Hepatic stellate cell (primary cell): ENCODE results near the gene SPOPL.

Source experiments
- DNase-seq: peaks from one replicate; pipeline ENCODE4 v3.0.0; 2011; ENCODE audit warnings: low spot score

Gene SPOPL

DNA sequence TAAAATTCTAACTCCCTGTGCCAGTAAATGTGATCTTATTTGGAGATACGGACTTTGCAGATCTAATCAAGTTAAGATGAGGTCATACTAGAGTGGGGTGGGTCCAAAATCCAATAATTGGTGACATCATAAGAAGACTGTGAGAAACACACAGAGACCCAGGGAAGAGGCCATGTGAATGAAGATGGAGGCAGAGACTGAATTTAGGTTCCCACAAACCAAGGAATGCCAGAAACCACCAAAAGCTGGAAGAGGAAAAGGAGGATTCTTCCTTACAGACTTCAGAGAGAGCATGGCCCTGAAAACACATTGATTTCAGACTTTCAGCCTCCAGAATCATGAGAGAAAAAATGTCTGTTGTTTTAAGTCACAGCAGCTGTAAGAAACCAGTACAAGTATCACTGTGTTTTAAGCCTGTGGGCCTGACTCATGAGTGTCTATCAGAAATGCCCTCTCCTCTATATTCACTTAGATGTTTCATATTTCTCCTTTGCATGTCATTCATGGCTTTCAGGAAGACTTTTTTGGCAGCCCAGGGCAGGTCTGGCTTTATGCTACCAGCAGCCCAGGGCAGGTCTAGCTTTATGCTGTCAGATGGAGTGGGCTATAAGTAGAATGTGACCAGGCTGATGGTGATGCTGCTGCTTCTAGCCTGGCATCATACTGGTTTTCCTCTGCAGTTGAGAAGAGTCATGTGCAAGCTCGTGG lies 100.0 kb downstream of the SPOPL start:
- no peak for DNase-seq

DNA sequence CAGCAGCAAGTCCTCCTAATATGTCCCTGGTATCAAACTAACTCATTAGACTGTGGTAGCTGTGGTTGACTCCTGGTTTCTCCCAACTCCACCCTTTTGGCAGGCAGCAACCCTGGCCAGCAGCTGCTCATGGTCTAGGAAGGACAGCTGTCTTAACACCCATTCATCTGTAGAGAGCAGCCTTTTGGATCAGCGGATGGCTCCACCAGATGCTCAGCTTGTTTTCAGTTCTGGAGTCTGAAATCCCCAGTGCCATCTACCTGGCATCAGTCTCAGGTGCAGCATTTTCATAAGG lies 100.5 kb downstream of the SPOPL start:
- no peak for DNase-seq

DNA sequence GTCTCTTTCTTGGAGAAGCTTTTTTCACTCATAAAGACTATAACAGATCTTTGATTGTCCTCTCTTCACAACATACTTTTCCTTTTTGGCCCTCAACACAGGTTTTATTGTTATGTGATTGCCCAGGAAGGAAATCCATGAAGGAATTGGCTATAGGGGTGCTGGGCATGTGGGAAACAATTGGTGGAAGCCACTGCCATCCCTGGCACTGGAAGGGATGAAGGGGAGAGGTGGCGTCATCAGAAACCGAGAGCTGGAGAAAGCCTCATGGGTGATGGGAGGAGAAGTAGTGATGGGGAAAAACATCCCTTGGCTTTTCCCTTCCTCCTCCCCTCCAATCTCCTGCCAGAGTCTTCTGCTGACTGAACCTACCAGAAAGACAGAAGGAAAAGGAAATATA lies 106.2 kb downstream of the SPOPL start:
- no peak for DNase-seq

DNA sequence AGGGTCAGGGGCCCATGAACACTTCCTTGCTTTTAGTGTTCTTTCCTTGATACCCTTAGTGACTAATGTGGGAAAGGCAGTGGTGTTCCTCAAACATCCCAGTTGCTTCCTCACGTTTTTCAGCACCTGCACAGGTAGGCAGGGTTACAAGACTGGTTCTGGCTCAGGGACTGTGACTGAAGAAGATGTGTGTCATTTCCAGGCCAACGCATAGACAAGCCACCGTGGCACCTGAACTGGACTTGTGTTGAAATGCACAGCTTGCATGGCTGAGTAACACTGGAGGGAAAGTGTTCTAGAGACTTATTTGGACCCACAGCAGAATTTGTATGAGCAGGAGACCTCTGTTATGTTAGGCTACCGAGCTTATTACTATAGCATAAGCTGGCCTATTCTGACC lies 107.9 kb downstream of the SPOPL start:
- no peak for DNase-seq

DNA sequence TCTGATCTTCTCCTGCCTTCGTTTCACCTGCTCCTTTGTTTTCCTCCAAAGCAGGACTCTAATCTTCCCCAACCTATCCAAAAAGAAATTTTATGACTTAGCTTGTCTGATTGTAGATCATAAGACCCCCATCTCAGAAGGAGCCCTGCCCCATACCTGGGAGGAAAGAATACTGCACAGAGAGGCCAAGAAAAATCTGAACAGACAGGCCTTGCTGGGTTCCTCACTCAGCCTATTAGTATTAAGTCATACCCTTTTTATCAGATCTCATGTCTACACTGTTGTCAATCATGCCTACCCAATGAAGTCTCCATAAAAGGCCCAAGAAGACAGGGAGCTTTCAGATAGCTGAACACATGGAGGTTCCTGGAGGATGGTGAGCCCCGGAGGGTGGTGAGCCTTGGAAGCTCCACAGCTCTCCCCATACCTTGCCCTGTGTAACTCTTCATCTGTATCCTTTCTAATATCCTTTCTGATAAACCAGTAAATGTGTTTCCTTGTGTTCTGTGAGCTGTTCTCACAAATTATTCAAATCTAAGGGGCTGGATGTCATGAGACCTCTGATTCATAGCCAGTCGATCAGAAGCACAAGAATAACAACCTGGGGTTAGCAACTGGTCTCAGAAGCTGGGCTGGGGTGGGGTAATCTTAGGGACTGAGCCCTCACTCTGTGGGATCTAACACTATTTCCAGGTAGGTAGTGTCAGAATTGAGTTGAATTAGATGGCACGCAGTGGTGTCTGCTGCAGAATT lies 108.8 kb downstream of the SPOPL start:
- no peak for DNase-seq

DNA sequence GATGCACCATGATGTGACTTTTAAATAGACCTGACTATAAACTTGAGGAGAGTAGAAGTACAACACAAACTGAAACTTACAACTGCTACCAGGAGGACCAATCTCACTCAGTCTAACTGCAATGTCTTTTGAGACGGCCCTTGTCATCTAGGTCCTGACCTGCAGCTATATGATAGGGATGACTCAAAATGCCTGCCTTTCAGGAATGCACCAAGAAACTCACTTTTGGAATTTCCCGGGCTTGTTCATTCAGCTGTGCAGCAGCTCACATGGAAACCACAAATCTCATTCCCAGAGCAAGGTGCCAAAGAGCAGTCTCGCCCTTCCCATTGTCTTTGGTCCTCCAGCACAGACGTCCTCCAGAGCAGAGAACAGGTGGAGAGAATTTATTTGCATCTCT lies 113.7 kb downstream of the SPOPL start:
- DNase-seq, result peak; percentile 4

DNA sequence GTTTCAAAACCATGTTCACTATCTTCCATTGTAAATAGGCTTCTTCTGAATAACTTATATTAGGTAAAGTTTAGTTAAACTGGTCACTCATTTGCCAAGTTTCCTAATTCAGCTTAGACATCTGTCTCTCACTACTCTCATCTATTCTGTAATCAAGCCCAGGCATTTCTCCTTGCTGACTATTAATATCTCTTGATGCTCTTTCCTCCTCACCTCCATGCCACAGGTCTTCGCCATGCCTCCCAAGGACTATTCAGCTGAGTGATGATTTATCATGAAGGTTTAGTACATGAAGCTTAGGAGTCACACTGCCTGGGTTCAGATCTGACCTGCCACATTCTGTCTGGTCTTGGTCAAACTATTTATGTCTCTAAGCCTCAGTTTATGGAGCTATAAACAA lies 115.5 kb downstream of the SPOPL start:
- no peak for DNase-seq

DNA sequence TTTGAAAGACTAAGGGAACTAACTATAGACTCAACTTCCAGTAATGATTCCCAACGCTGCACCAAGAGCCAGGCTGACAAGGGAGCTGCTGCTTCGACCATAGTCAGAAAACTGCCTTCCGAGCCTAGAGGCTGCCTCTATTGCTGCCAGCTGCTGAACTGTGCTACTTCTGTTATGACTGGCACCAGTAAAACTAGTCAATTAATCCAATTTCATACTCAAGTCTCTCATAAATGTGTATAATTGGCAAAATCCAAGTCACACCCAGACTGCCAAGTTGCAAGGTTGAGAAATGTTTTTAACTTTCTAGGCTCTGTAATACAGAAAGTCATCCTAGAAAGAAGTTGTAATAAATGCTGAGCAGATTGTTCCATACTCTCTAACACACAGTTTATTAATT lies 117.4 kb downstream of the SPOPL start:
- no peak for DNase-seq

DNA sequence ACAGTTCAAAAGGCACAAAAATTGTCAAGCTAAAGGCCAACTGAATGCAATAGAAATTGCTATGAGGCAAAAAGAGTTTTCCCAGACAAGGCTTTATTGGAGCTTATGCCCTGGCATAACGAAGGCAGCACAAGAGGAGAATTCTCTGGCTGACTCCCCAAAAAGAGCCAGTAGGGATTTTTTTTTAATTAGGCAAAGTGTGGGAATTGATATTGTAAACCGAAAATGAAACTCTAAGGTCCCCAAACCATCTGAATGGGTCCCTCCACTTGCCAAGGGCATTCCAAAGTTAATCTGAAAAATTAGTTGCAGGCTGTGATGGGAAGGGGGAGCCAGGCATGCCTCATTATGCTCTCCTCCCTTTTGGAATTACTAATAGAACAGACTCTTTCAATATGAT lies 118.9 kb downstream of the SPOPL start:
- no peak for DNase-seq

DNA sequence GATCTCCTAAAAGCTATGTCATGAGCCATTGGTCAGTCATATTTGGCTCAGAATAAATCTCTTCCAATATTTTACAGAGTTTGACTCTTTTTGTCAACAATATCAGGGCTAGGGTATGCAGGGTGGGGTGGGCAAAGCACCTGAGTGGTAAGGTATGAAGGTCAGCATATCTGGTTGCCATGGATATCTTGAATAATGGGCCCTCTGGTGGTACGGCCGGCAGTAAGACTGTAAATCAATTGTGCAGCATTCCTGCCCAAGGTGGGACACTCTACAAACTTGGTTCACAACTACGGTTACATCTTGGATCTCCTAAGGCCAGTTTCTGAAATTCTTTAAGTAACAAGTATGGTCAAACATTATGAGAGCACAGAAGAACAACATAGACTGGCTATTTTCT lies 119.6 kb downstream of the SPOPL start:
- DNase-seq, result no peak

DNA sequence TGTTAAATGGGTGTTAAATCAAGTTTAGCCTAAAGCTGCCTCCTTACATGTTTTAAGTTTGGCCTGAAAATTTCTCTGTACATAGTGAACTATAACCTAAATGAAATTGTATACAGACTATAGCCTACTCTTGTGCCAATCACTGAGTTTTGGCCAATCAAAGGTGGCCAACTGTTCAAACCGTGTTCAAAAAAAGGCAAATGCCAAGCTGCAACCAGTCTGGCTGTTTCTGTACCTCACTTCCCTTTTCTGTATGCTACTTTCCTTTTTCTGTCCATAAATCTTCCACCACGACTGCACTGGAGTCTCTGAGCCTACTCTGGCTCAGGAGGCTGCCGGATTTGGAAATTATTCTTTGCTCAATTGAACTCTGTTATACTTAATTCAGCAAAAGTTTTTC lies 121.0 kb downstream of the SPOPL start:
- DNase-seq, result no peak
